ENCODE measurements around the gene ISG20L2.

Gene ISG20L2

DNA sequence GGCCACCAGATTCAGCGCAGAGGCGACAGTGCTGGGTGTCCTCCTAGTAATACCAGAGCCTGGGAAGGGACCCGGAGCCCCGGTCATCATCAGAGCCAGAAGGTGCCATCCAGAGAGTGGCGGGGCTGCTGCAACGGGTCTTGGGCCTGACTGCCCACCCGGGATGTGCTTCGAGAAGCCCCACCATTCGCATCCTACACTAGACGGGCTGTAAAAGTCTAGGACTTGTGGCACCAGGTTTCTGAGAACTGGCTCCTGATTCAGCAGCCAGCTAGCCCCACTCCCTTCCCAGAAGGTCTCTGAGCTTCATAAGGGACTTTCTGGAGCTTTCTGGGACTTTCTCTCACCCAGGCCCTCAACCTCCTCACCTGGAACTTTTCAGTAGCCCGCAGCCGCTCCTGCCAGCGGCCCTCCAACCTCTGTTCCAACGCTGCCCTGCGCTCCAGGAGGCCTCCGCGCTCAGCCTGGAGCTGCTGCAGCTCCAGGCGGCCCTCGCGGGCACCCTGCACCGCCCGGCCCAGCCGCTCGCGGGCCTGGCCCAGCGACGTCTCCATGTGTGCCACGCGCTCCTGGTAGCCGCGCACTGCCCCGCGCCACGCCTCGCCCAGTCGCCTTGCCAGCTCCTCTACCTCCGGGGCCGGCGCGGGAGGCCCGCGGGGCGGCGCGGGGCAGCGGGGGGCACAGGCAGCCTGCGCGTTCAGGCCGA, 52.3 kb downstream of the ISG20L2 start:
- TF ChIP-seq, protein P1, sequence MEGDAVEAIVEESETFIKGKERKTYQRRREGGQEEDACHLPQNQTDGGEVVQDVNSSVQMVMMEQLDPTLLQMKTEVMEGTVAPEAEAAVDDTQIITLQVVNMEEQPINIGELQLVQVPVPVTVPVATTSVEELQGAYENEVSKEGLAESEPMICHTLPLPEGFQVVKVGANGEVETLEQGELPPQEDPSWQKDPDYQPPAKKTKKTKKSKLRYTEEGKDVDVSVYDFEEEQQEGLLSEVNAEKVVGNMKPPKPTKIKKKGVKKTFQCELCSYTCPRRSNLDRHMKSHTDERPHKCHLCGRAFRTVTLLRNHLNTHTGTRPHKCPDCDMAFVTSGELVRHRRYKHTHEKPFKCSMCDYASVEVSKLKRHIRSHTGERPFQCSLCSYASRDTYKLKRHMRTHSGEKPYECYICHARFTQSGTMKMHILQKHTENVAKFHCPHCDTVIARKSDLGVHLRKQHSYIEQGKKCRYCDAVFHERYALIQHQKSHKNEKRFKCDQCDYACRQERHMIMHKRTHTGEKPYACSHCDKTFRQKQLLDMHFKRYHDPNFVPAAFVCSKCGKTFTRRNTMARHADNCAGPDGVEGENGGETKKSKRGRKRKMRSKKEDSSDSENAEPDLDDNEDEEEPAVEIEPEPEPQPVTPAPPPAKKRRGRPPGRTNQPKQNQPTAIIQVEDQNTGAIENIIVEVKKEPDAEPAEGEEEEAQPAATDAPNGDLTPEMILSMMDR (conservative IDR thresholded peaks at IDR 0.05; ENCODE audit: low read length): no peak
- peak overlapping the region; percentile 41 for H3K4me3 ChIP-seq (ENCODE audit: low read length)
- DNase-seq (ENCODE audit: low read depth): no peak

DNA sequence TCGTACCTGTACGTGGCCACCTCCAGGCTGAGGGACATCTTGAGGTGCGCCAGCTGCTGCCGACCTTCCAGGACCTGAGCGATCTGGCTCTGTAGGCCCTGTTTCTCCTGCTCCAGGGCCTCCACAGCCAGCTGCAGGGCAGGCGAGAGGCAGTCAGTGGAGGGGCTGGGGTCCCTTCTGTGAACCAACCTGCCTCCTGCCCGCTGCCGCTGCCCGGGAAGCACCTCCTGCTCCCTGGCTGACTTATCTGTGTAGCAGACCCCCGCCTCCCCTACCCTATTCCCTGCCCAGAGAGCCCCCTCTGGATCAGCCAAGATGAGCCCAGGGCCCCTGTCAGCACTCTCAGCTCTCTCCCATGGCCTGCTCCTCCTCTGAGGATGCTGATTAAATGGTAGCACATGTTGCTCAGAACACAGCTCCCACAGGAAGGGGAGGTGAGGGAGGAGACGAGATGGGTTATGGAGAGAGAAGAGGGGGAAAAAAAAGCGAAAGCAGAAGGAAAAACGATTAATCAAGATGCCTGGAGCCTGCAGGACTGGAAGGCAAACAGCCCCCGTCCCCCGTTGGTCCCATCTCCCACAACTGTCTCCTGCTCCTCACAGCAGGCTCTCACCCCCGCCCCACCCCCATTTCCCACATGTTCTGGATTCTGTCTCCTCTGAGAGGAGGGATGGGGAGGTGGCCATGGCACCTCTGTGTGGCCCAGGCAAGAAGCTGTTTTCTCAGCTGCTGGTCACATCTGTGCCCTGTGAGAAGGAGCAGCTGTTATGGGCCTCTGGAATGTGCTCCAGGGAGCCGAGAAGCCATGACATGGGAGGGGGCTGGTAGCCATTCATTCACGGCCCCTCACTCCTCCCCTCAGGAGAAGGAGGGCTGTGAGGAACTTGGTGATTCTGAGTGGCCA, 53.1 kb downstream of the ISG20L2 start:
- TF ChIP-seq, protein P1 (conservative IDR thresholded peaks at IDR 0.05; ENCODE audit: low read length): no peak
- H3K4me3 ChIP-seq (ENCODE audit: low read length): peak overlapping the region; percentile 41
- DNase-seq (ENCODE audit: low read depth): no peak

DNA sequence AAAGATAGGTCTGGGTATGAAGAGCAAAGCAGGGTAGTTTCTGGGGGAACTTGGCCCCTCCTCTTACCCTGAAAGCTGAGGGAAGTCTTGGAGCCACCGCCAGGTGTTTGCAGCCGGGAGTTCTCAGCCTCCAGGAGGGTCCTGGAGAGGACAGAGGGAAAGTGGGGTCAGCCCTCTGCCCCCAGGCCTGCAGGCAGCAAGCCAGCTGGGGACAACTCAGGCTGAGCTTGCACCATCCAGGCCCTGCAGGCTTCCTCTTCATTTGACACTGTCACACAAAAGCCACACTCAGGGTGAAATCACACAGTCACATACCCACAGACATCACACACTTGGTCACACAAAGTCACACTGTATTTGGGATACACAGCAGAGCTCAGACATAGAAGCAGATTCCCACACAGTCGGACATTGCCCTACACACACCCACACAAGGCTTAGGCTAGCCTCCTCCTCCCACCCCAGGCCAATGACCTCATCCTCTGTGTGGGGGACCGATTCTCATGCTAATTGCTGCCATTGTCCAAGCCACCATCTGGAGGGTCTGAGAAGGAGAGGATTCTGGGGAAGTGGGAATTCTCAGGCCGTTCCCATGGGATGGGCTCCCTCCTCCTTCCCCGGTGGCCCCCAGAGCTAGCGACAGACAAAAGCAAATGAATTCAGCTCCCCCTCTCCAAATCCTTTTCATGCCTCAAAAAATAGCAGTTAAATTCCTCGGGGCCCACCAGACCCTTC, 55.0 kb downstream of the ISG20L2 start:
- H3K4me3 ChIP-seq (ENCODE audit: low read length): no peak overlapping the region
- no peak for DNase-seq (ENCODE audit: low read depth)
- TF ChIP-seq, protein P1 (conservative IDR thresholded peaks at IDR 0.05; ENCODE audit: low read length): no peak

All from AG10803 (cell line).